Measurements from ENCODE around the gene RPSA.

The RPSA gene

GRCh38 chr3:39388153-39388552, 18.4 kb upstream of the RPSA start:
- Histone ChIP-seq H3K27me3 (replicated peaks in 2 of 5; ENCODE audit: control insufficient read depth in 4 of 5, insufficient read depth in 5 of 5, low read length in 4 of 5) (no peaks in the 10 kb centered on the region), H3K4me1 (ENCODE audit: control extremely low read depth in 1 of 4, control insufficient read depth in 4 of 4, insufficient read depth in 4 of 4, low read length in 3 of 4) (peaks cover 0 to 31% (median 21%) of the 10 kb centered on the region in 4 experiments), H3K4me3 (ENCODE audit: control insufficient read depth in 1 of 7, extremely low read depth in 1 of 7, insufficient read depth in 4 of 7, low read depth in 2 of 7, low read length in 6 of 7) (no peak overlapping the region), H3K27ac (ENCODE audit: insufficient read depth in 1 of 2, low read depth in 1 of 2, low read length in 2 of 2, poor library complexity in 1 of 2, severe bottlenecking in 2 of 2) (no peak overlapping the region), H3K36me3 (ENCODE audit: control insufficient read depth in 4 of 4, insufficient read depth in 4 of 4, low read length in 3 of 4) (peaks cover 3 to 46% (median 30%) of the 10 kb centered on the region in 4 experiments), H3K9me3 (ENCODE audit: control extremely low read depth in 1 of 5, control insufficient read depth in 4 of 5, insufficient read depth in 2 of 5, low read depth in 1 of 5, low read length in 4 of 5) (no peaks in the 10 kb centered on the region)
- ChIA-PET POLR2A (no interaction called here), CTCF (interaction anchor here (2.1 kb wide), 1 partner anchor 9 kb away, joined by 5 read pairs; no protein-coding TSS in a partner anchor)
- no peak for DNase-seq
- 100% methylated on average over 2 of the region's 2 CpGs for WGBS (ENCODE audit: insufficient coverage)

- WGBS (ENCODE audit: insufficient coverage): 92% methylated on average over 2 of the region's 2 CpGs
- Histone ChIP-seq H3K27ac (ENCODE audit: insufficient read depth in 1 of 2, low read depth in 1 of 2, low read length in 2 of 2, poor library complexity in 1 of 2, severe bottlenecking in 2 of 2) (peak overlapping the region in 1 of 2 experiments; percentile 16), H3K4me1 (ENCODE audit: control extremely low read depth in 1 of 4, control insufficient read depth in 4 of 4, insufficient read depth in 4 of 4, low read length in 3 of 4) (peaks cover 0 to 28% (median 16%) of the 10 kb centered on the region in 4 experiments), H3K4me3 (ENCODE audit: control insufficient read depth in 1 of 7, extremely low read depth in 1 of 7, insufficient read depth in 4 of 7, low read depth in 2 of 7, low read length in 6 of 7) (no peak overlapping the region), H3K36me3 (ENCODE audit: control insufficient read depth in 4 of 4, insufficient read depth in 4 of 4, low read length in 3 of 4) (peaks cover 3 to 52% (median 35%) of the 10 kb centered on the region in 4 experiments), H3K27me3 (replicated peaks in 2 of 5; ENCODE audit: control insufficient read depth in 4 of 5, insufficient read depth in 5 of 5, low read length in 4 of 5) (no peaks in the 10 kb centered on the region), H3K9me3 (ENCODE audit: control extremely low read depth in 1 of 5, control insufficient read depth in 4 of 5, insufficient read depth in 2 of 5, low read depth in 1 of 5, low read length in 4 of 5) (no peaks in the 10 kb centered on the region)
- peak in 1 of 3 donors; percentile 53 for DNase-seq
- ChIA-PET POLR2A (no interaction called here), CTCF (no interaction called here)
Observed at GRCh38 chr3:39388741-39389248, 17.7 kb upstream of the RPSA start.

- WGBS (ENCODE audit: insufficient coverage): 100% methylated on average over 1 of the region's 4 CpGs
- H3K27ac ChIP-seq (ENCODE audit: insufficient read depth in 1 of 2, low read depth in 1 of 2, low read length in 2 of 2, poor library complexity in 1 of 2, severe bottlenecking in 2 of 2): no peak overlapping the region
- peaks cover 3 to 61% (median 47%) of the 10 kb centered on the region in 4 experiments for H3K36me3 ChIP-seq (ENCODE audit: control insufficient read depth in 4 of 4, insufficient read depth in 4 of 4, low read length in 3 of 4)
- no peak overlapping the region for H3K4me3 ChIP-seq (ENCODE audit: control insufficient read depth in 1 of 7, extremely low read depth in 1 of 7, insufficient read depth in 4 of 7, low read depth in 2 of 7, low read length in 6 of 7)
- CTCF ChIA-PET: no interaction called here
- no peaks in the 10 kb centered on the region for H3K9me3 ChIP-seq (ENCODE audit: control extremely low read depth in 1 of 5, control insufficient read depth in 4 of 5, insufficient read depth in 2 of 5, low read depth in 1 of 5, low read length in 4 of 5)
- no peak for DNase-seq
- H3K4me1 ChIP-seq (ENCODE audit: control extremely low read depth in 1 of 4, control insufficient read depth in 4 of 4, insufficient read depth in 4 of 4, low read length in 3 of 4): peaks cover 0 to 20% (median 5%) of the 10 kb centered on the region in 4 experiments
- POLR2A ChIA-PET: interaction anchor here (0.6 kb wide), 1 partner anchor 201 kb away, joined by 3 read pairs; no protein-coding TSS in a partner anchor
- no peaks in the 10 kb centered on the region for H3K27me3 ChIP-seq (replicated peaks in 2 of 5; ENCODE audit: control insufficient read depth in 4 of 5, insufficient read depth in 5 of 5, low read length in 4 of 5)
Observed at GRCh38 chr3:39390181-39390580, 16.3 kb upstream of the RPSA start.

- Histone ChIP-seq H3K27me3 (replicated peaks in 2 of 5; ENCODE audit: control insufficient read depth in 4 of 5, insufficient read depth in 5 of 5, low read length in 4 of 5) (no peaks in the 10 kb centered on the region), H3K4me1 (ENCODE audit: control extremely low read depth in 1 of 4, control insufficient read depth in 4 of 4, insufficient read depth in 4 of 4, low read length in 3 of 4) (no peaks in the 10 kb centered on the region), H3K27ac (ENCODE audit: insufficient read depth in 1 of 2, low read depth in 1 of 2, low read length in 2 of 2, poor library complexity in 1 of 2, severe bottlenecking in 2 of 2) (no peak overlapping the region), H3K4me3 (ENCODE audit: control insufficient read depth in 1 of 7, extremely low read depth in 1 of 7, insufficient read depth in 4 of 7, low read depth in 2 of 7, low read length in 6 of 7) (no peak overlapping the region), H3K9me3 (ENCODE audit: control extremely low read depth in 1 of 5, control insufficient read depth in 4 of 5, insufficient read depth in 2 of 5, low read depth in 1 of 5, low read length in 4 of 5) (no peaks in the 10 kb centered on the region), H3K36me3 (ENCODE audit: control insufficient read depth in 4 of 4, insufficient read depth in 4 of 4, low read length in 3 of 4) (peaks cover 27 to 69% (median 47%) of the 10 kb centered on the region in 4 experiments)
- WGBS (ENCODE audit: insufficient coverage): 100% methylated on average over 1 of the region's 3 CpGs
- CTCF ChIA-PET: interaction anchor here (1.7 to 2.3 kb wide), 2 partner anchors 10 to 22 kb away, joined by 4 to 5 read pairs; no protein-coding TSS in a partner anchor
- POLR2A ChIA-PET: no interaction called here
- DNase-seq: no peak
Observed at GRCh38 chr3:39396690-39397089, 9.8 kb upstream of the RPSA start.

GRCh38 chr3:39398700-39399099, 7.8 kb upstream of the RPSA start:
- WGBS (ENCODE audit: insufficient coverage): 100% methylated on average over 3 of the region's 4 CpGs
- ChIA-PET POLR2A (no interaction called here), CTCF (interaction anchor here (1.5 to 2.3 kb wide), 3 partner anchors 14 to 49 kb away, joined by 3 to 4 read pairs (median 4); no protein-coding TSS in a partner anchor)
- Histone ChIP-seq H3K4me3 (ENCODE audit: control insufficient read depth in 1 of 7, extremely low read depth in 1 of 7, insufficient read depth in 4 of 7, low read depth in 2 of 7, low read length in 6 of 7) (no peak overlapping the region), H3K4me1 (ENCODE audit: control extremely low read depth in 1 of 4, control insufficient read depth in 4 of 4, insufficient read depth in 4 of 4, low read length in 3 of 4) (no peaks in the 10 kb centered on the region), H3K27me3 (replicated peaks in 2 of 5; ENCODE audit: control insufficient read depth in 4 of 5, insufficient read depth in 5 of 5, low read length in 4 of 5) (no peaks in the 10 kb centered on the region), H3K36me3 (ENCODE audit: control insufficient read depth in 4 of 4, insufficient read depth in 4 of 4, low read length in 3 of 4) (peaks cover 18 to 53% (median 41%) of the 10 kb centered on the region in 4 experiments), H3K27ac (ENCODE audit: insufficient read depth in 1 of 2, low read depth in 1 of 2, low read length in 2 of 2, poor library complexity in 1 of 2, severe bottlenecking in 2 of 2) (no peak overlapping the region), H3K9me3 (ENCODE audit: control extremely low read depth in 1 of 5, control insufficient read depth in 4 of 5, insufficient read depth in 2 of 5, low read depth in 1 of 5, low read length in 4 of 5) (no peaks in the 10 kb centered on the region)
- peak in 1 of 3 donors; percentile 27 for DNase-seq

GRCh38 chr3:39401983-39402382, 4.5 kb upstream of the RPSA start:
- H3K27ac ChIP-seq (ENCODE audit: insufficient read depth in 1 of 2, low read depth in 1 of 2, low read length in 2 of 2, poor library complexity in 1 of 2, severe bottlenecking in 2 of 2): no peak overlapping the region
- no peak overlapping the region for H3K4me3 ChIP-seq (ENCODE audit: control insufficient read depth in 1 of 7, extremely low read depth in 1 of 7, insufficient read depth in 4 of 7, low read depth in 2 of 7, low read length in 6 of 7)
- peaks cover 0 to 7% (median 3%) of the 10 kb centered on the region in 4 experiments for H3K4me1 ChIP-seq (ENCODE audit: control extremely low read depth in 1 of 4, control insufficient read depth in 4 of 4, insufficient read depth in 4 of 4, low read length in 3 of 4)
- POLR2A ChIA-PET: no interaction called here
- peaks cover 7 to 28% (median 19%) of the 10 kb centered on the region in 4 experiments for H3K36me3 ChIP-seq (ENCODE audit: control insufficient read depth in 4 of 4, insufficient read depth in 4 of 4, low read length in 3 of 4)
- no peaks in the 10 kb centered on the region for H3K27me3 ChIP-seq (replicated peaks in 2 of 5; ENCODE audit: control insufficient read depth in 4 of 5, insufficient read depth in 5 of 5, low read length in 4 of 5)
- CTCF ChIA-PET: interaction anchor here (0.9 to 1.4 kb wide), 3 partner anchors 13 to 15 kb away, joined by 3 to 5 read pairs (median 3); no protein-coding TSS in a partner anchor
- 100% methylated on average over 2 of the region's 2 CpGs for WGBS (ENCODE audit: insufficient coverage)
- H3K9me3 ChIP-seq (ENCODE audit: control extremely low read depth in 1 of 5, control insufficient read depth in 4 of 5, insufficient read depth in 2 of 5, low read depth in 1 of 5, low read length in 4 of 5): no peaks in the 10 kb centered on the region
- DNase-seq: no peak

GRCh38 chr3:39404943-39405686, 1.4 kb upstream of the RPSA start:
- H3K9me3 ChIP-seq (ENCODE audit: control extremely low read depth in 1 of 5, control insufficient read depth in 4 of 5, insufficient read depth in 2 of 5, low read depth in 1 of 5, low read length in 4 of 5): no peaks in the 10 kb centered on the region
- WGBS (ENCODE audit: insufficient coverage): 98% methylated on average over 11 of the region's 15 CpGs
- H3K4me3 ChIP-seq (ENCODE audit: control insufficient read depth in 1 of 7, extremely low read depth in 1 of 7, insufficient read depth in 4 of 7, low read depth in 2 of 7, low read length in 6 of 7): no peak overlapping the region
- peaks cover 3 to 32% (median 19%) of the 10 kb centered on the region in 4 experiments for H3K36me3 ChIP-seq (ENCODE audit: control insufficient read depth in 4 of 4, insufficient read depth in 4 of 4, low read length in 3 of 4)
- CTCF ChIA-PET: interaction anchor here (0.7 to 3.9 kb wide), 5 partner anchors 10 to 290 kb away, joined by 3 to 24 read pairs (median 5); no protein-coding TSS in a partner anchor
- peaks cover 5 to 31% (median 18%) of the 10 kb centered on the region in 4 experiments for H3K4me1 ChIP-seq (ENCODE audit: control extremely low read depth in 1 of 4, control insufficient read depth in 4 of 4, insufficient read depth in 4 of 4, low read length in 3 of 4)
- no peak for DNase-seq
- POLR2A ChIA-PET: no interaction called here
- no peak overlapping the region for H3K27ac ChIP-seq (ENCODE audit: insufficient read depth in 1 of 2, low read depth in 1 of 2, low read length in 2 of 2, poor library complexity in 1 of 2, severe bottlenecking in 2 of 2)
- H3K27me3 ChIP-seq (replicated peaks in 2 of 5; ENCODE audit: control insufficient read depth in 4 of 5, insufficient read depth in 5 of 5, low read length in 4 of 5): no peaks in the 10 kb centered on the region
